ENCODE results near the gene CD74.

DNA sequence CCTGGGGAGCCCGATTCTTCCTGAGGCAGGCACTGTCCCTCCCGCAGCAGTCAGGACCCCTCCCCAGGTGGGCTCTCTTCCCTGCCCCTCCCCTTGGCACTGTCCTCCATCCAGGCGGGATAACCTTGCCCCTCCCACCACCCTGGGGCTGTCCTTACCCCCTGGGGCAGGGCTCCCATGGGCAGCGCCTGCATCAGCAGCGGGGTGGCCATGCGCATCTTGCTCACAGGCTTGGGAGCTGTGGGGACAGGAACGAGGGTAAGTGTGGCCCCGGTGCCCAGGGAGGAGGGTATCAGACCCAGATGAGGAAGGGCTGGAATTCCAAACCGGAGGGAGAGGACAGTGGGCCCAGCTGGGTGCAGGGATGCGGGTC lies 6.0 kb downstream of the CD74 start:
- TF ChIP-seq, protein P1, sequence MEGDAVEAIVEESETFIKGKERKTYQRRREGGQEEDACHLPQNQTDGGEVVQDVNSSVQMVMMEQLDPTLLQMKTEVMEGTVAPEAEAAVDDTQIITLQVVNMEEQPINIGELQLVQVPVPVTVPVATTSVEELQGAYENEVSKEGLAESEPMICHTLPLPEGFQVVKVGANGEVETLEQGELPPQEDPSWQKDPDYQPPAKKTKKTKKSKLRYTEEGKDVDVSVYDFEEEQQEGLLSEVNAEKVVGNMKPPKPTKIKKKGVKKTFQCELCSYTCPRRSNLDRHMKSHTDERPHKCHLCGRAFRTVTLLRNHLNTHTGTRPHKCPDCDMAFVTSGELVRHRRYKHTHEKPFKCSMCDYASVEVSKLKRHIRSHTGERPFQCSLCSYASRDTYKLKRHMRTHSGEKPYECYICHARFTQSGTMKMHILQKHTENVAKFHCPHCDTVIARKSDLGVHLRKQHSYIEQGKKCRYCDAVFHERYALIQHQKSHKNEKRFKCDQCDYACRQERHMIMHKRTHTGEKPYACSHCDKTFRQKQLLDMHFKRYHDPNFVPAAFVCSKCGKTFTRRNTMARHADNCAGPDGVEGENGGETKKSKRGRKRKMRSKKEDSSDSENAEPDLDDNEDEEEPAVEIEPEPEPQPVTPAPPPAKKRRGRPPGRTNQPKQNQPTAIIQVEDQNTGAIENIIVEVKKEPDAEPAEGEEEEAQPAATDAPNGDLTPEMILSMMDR (conservative IDR thresholded peaks at IDR 0.05 in 1 of 2, IDR thresholded peaks at IDR 0.05 in 1 of 2; ENCODE audit: low read depth in 1 of 2, low read length in 2 of 2) = no peak
- TF ChIP-seq EZH2 (IDR thresholded peaks at IDR 0.05; ENCODE audit: low read length, missing control alignments) = no peak

Data from fibroblast of lung (primary cell).